Measurements from ENCODE around the gene ZNF175.

DNA sequence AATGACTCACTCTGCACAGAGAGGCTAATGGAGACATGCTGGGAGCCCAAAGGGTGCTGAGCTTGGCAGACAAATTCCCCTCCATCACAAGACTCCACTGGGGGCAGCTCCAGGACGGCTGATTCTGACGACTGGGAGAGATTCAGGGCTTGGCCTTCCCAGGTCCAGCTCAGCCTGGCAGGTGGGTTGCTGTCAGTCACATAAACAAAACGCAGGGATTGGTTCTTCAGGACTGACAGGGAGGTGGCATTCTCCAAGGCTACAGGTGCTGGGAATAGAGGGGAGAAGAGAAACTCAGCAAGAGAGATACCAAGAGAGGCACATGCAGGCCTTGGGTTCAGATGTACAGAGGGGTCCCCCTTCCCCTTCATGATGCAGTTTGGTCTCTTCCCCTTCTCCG is 10.7 kb upstream of the ZNF175 start:
- TF ChIP-seq, protein P1, sequence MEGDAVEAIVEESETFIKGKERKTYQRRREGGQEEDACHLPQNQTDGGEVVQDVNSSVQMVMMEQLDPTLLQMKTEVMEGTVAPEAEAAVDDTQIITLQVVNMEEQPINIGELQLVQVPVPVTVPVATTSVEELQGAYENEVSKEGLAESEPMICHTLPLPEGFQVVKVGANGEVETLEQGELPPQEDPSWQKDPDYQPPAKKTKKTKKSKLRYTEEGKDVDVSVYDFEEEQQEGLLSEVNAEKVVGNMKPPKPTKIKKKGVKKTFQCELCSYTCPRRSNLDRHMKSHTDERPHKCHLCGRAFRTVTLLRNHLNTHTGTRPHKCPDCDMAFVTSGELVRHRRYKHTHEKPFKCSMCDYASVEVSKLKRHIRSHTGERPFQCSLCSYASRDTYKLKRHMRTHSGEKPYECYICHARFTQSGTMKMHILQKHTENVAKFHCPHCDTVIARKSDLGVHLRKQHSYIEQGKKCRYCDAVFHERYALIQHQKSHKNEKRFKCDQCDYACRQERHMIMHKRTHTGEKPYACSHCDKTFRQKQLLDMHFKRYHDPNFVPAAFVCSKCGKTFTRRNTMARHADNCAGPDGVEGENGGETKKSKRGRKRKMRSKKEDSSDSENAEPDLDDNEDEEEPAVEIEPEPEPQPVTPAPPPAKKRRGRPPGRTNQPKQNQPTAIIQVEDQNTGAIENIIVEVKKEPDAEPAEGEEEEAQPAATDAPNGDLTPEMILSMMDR (IDR thresholded peaks at IDR 0.05), result no peak
- TF ChIP-seq POLR2A (IDR thresholded peaks at IDR 0.05), result no peak
